CD14-positive monocyte (primary cell): ENCODE measurements around the gene DCP2. TPM values are rescaled to one million over a fixed set of nuclear protein-coding genes. Genes with fewer than 3 reads are reported as not detected.

Experiments
- DNase-seq, 3 donors: peaks; one replicate each; pipeline ENCODE4 v3.0.0-alpha.2; 2011 to 2022
- H2AFZ ChIP-seq: 2 replicates; pipeline ENCODE4 v1.6.0; 2012; ENCODE audit warnings: mild to moderate bottlenecking, low read depth, low read length, inconsistent platforms; ENCODE audit not compliant: insufficient read depth, poor library complexity, severe bottlenecking
- H3K27ac ChIP-seq, 2 donors: 1 replicate in 1 of 2; 2 replicates in 1 of 2; pipeline ENCODE4 v1.5.1; 2012 to 2013; ENCODE audit warnings: low read length in 2 of 2, control low read depth in 1 of 2, inconsistent platforms in 1 of 2, low read depth in 1 of 2, mild to moderate bottlenecking in 1 of 2
- H3K27me3 ChIP-seq, 2 donors: one replicate each; pipeline versions ENCODE4 v1.6.0 to v1.6.1; 2011 to 2013; ENCODE audit warnings: low read length in 2 of 2; ENCODE audit not compliant: control insufficient read depth in 2 of 2, insufficient read depth in 2 of 2
- H3K36me3 ChIP-seq, 2 donors: replicated peaks in 1 of 2; 1 replicate in 1 of 2; 2 replicates in 1 of 2; pipeline versions ENCODE4 v1.5.1 to v1.6.1; 2012 to 2013; ENCODE audit warnings: low read length in 2 of 2, control low read depth in 1 of 2, inconsistent platforms in 1 of 2, mild to moderate bottlenecking in 1 of 2; ENCODE audit not compliant: insufficient read depth in 2 of 2, control insufficient read depth in 1 of 2
- H3K4me1 ChIP-seq, 2 donors: 1 replicate in 1 of 2; 2 replicates in 1 of 2; pipeline versions ENCODE4 v1.5.1 to v1.6.1; 2012 to 2013; ENCODE audit warnings: low read length in 2 of 2, control low read depth in 1 of 2, inconsistent platforms in 1 of 2, mild to moderate bottlenecking in 1 of 2, moderate library complexity in 1 of 2; ENCODE audit not compliant: insufficient read depth in 2 of 2, control insufficient read depth in 1 of 2
- H3K4me2 ChIP-seq: replicated peaks from 2 replicates; pipeline ENCODE3; 2012; ENCODE audit warnings: low read length, moderate library complexity, mild to moderate bottlenecking; ENCODE audit not compliant: poor library complexity, severe bottlenecking; ENCODE audit errors: extremely low read depth
- H3K4me3 ChIP-seq, 3 experiments: fragments of 200-600 bp in 1 of 3; sonication (generic) in 1 of 3; replicated peaks in 1 of 3; 1 replicate in 2 of 3; 2 replicates in 1 of 3; pipeline ENCODE4 v1.5.1; 2011 to 2013; ENCODE audit warnings: low read length in 3 of 3, mild to moderate bottlenecking in 3 of 3, control low read depth in 2 of 3, low read depth in 2 of 3, inconsistent platforms in 1 of 3, moderate library complexity in 1 of 3
- H3K79me2 ChIP-seq: 2 replicates; pipeline ENCODE4 v1.6.0; 2012; ENCODE audit warnings: mild to moderate bottlenecking, control low read depth, inconsistent platforms, low read length, moderate library complexity; ENCODE audit not compliant: insufficient read depth
- H3K9ac ChIP-seq: 2 replicates; pipeline ENCODE4 v1.6.0; 2017; ENCODE audit warnings: low read length, mild to moderate bottlenecking; ENCODE audit not compliant: insufficient read depth, poor library complexity, severe bottlenecking
- H3K9me3 ChIP-seq, 2 donors: replicated peaks in 1 of 2; 1 replicate in 1 of 2; 2 replicates in 1 of 2; pipeline versions ENCODE4 v1.5.1 to v1.6.1; 2012 to 2013; ENCODE audit warnings: low read length in 2 of 2, control low read depth in 1 of 2; ENCODE audit not compliant: control insufficient read depth in 1 of 2, insufficient read depth in 1 of 2
- H4K20me1 ChIP-seq: 2 replicates; pipeline ENCODE4 v1.6.0; 2012; ENCODE audit warnings: mild to moderate bottlenecking, low read length, control low read depth, moderate library complexity; ENCODE audit not compliant: insufficient read depth
- H3K27ac Mint-ChIP-seq, 7 donors: one replicate each; pipeline ENCODE4 v1.8.0; 2020; ENCODE audit warnings: mild to moderate bottlenecking in 7 of 7, mixed read lengths in 7 of 7, moderate library complexity in 6 of 7, inconsistent platforms in 2 of 7
- H3K27me3 Mint-ChIP-seq, 3 donors: one replicate each; pipeline ENCODE4 v1.8.0; 2021 to 2022; ENCODE audit warnings: low read depth in 3 of 3, mild to moderate bottlenecking in 3 of 3, mixed read lengths in 3 of 3, moderate library complexity in 3 of 3, inconsistent platforms in 1 of 3
- H3K36me3 Mint-ChIP-seq, 2 donors: one replicate each; pipeline ENCODE4 v1.8.0; 2020; ENCODE audit warnings: mixed read lengths in 2 of 2, inconsistent platforms in 1 of 2, mild to moderate bottlenecking in 1 of 2
- H3K4me1 Mint-ChIP-seq: one replicate; pipeline ENCODE4 v1.8.0; 2020; ENCODE audit warnings: mild to moderate bottlenecking, mixed read lengths
- H3K4me3 Mint-ChIP-seq, 2 donors: one replicate each; pipeline ENCODE4 v1.8.0; 2020; ENCODE audit warnings: mild to moderate bottlenecking in 2 of 2, mixed read lengths in 2 of 2, moderate library complexity in 1 of 2
- H3K9me3 Mint-ChIP-seq, 7 donors: one replicate each; pipeline ENCODE4 v1.8.0; 2020 to 2022; ENCODE audit warnings: mixed read lengths in 7 of 7, mild to moderate bottlenecking in 6 of 7, moderate library complexity in 6 of 7, inconsistent platforms in 2 of 7
- CTCF ChIP-seq: fragments of 200-600 bp; IDR thresholded peaks from one replicate; pipeline ENCODE4 v1.8.0; 2022; ENCODE audit warnings: antibody characterized with exemption, mild to moderate bottlenecking
- WGBS: methylation state at CpG from one replicate; pipeline ENCODE4 v1.1.5; 2013; ENCODE audit warnings: missing lambda C conversion rate; ENCODE audit not compliant: insufficient coverage; 5-methylcytosine and 5-hydroxymethylcytosine counted together
- intact Hi-C, 2 donors: fragments of 100-400 bp; cut with micrococcal nuclease; formaldehyde crosslinking; loops; one replicate each; pipeline versions ENCODE4 v1.15.0 to v1.15.1; 2023
- polyA plus RNA-seq, 3 donors: library from polyadenylated mRNA; depleted of rRNA in 1 of 3; unstranded in 2 of 3; stranded (reverse) in 1 of 3; fragments of 300-500 nt in 2 of 3; fragments of >200 nt in 1 of 3; fragmentation: Illumina TruSeq in 2 of 3; gene quantifications; 1 replicate in 2 of 3; 2 replicates in 1 of 3; pipeline ENCODE4 v1.2.3, GENCODE V29; 2012 to 2021

Gene DCP2
- polyA plus RNA-seq, 3 donors: 24.0 to 62.2 (median 58.9) TPM

GRCh38 chr5:113039934-113040285 is 63.3 kb downstream of the DCP2 start:
- H3K4me1 ChIP-seq: no peaks in the 10 kb centered on the region
- H2AFZ ChIP-seq: no peak overlapping the region
- Mint-ChIP-seq H3K9me3 (no peaks in the 10 kb centered on the region), H3K27me3 (peaks cover 1 to 5% (median 3%) of the 10 kb centered on the region in 3 donors), H3K36me3 (no peaks in the 10 kb centered on the region), H3K27ac (no peak overlapping the region), H3K4me1 (no peaks in the 10 kb centered on the region), H3K4me3 (no peak overlapping the region)
- DNase-seq: no peak
- intact Hi-C loops: no loop called here
- H4K20me1 ChIP-seq: no peaks in the 10 kb centered on the region
- no peaks in the 10 kb centered on the region for H3K36me3 ChIP-seq
- no peak for TF ChIP-seq CTCF
- WGBS: 86% methylated on average over 4 of the region's 4 CpGs
- H3K4me3 ChIP-seq: no peak overlapping the region
- no peaks in the 10 kb centered on the region for H3K79me2 ChIP-seq
- no peaks in the 10 kb centered on the region for H3K27me3 ChIP-seq
- no peak overlapping the region for H3K4me2 ChIP-seq
- no peak overlapping the region for H3K27ac ChIP-seq
- H3K9me3 ChIP-seq: no peaks in the 10 kb centered on the region
- no peak overlapping the region for H3K9ac ChIP-seq

GRCh38 chr5:113040672-113041260 is 64.2 kb downstream of the DCP2 start:
- no peak overlapping the region for H2AFZ ChIP-seq
- no peak for DNase-seq
- no peak overlapping the region for H3K4me2 ChIP-seq
- no peak for TF ChIP-seq CTCF
- no peaks in the 10 kb centered on the region for H3K79me2 ChIP-seq
- no peaks in the 10 kb centered on the region for H3K9me3 ChIP-seq
- no peaks in the 10 kb centered on the region for H3K36me3 Mint-ChIP-seq
- no peaks in the 10 kb centered on the region for H3K4me1 Mint-ChIP-seq
- H3K36me3 ChIP-seq: no peaks in the 10 kb centered on the region
- no peak overlapping the region for H3K4me3 Mint-ChIP-seq
- WGBS: 60% methylated on average over 1 of the region's 6 CpGs
- H3K4me3 ChIP-seq: no peak overlapping the region
- no peaks in the 10 kb centered on the region for H3K27me3 ChIP-seq
- no peaks in the 10 kb centered on the region for H3K9me3 Mint-ChIP-seq
- no peaks in the 10 kb centered on the region for H3K4me1 ChIP-seq
- no peak overlapping the region for H3K27ac ChIP-seq
- H3K27me3 Mint-ChIP-seq: peaks cover 1 to 4% (median 3%) of the 10 kb centered on the region in 3 donors
- intact Hi-C loops: no loop called here
- H4K20me1 ChIP-seq: no peaks in the 10 kb centered on the region
- H3K9ac ChIP-seq: no peak overlapping the region
- no peak overlapping the region for H3K27ac Mint-ChIP-seq
